ENCODE data around the gene PFKP. TPM values are rescaled to one million over a fixed set of nuclear protein-coding genes. Genes with fewer than 3 reads are reported as not detected.

Gene PFKP
- total RNA-seq, 1 donor from 2014 or later: 42.8 TPM

DNA sequence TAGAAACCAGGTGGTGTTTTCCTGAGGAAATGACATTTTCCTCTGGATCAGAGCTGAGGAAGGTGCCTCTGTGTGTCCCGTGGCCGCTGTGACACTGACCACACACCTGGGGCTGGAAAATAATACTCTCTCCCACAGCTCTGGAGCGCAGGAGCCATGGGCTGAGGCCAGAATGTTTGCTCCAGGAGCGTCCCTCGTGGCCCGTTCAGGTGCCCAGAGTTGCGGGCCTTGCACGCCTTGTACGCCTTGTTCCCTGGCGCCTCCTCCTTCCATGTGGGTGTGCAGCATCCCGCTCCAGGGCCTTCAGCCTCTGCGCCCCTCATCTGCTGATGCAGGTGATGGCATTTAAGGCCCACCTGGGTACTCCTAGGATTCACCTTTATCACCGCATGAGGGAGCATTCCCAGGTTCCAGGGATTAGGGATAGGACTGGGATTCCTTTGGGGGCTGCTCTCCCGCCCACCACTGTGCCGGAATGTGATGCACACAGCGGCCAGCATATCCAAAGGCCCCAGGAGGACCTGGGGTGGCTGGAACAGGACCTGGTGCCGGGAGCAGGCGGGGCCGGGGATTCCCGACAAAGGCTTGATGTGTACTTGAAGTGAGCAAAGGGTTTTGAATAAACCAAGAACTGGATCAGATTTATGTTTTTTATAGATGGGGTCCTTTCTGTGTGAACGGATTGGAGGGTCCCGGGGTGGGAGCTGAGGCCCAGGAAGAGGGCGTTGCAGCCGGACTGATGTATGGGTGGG is 61.2 kb downstream of the PFKP start:
- no peak for TF ChIP-seq CTCF (IDR thresholded peaks at IDR 0.05)
- Mint-ChIP-seq H3K27ac (no peak overlapping the region), H3K4me3 (no peak overlapping the region), H3K9me3 (peaks cover 3% of the 10 kb centered on the region), H3K27me3 (no peaks in the 10 kb centered on the region), H3K36me3 (ENCODE audit: low read depth) (peaks cover 78% of the 10 kb centered on the region), H3K4me1 (no peaks in the 10 kb centered on the region)
- CTCF ChIA-PET: no interaction called here
- ATAC-seq (ENCODE audit: low read depth): no peak
- no peak for DNase-seq
- POLR2A ChIA-PET: no interaction called here
- intact Hi-C loops (cut with micrococcal nuclease): no loop called here

DNA sequence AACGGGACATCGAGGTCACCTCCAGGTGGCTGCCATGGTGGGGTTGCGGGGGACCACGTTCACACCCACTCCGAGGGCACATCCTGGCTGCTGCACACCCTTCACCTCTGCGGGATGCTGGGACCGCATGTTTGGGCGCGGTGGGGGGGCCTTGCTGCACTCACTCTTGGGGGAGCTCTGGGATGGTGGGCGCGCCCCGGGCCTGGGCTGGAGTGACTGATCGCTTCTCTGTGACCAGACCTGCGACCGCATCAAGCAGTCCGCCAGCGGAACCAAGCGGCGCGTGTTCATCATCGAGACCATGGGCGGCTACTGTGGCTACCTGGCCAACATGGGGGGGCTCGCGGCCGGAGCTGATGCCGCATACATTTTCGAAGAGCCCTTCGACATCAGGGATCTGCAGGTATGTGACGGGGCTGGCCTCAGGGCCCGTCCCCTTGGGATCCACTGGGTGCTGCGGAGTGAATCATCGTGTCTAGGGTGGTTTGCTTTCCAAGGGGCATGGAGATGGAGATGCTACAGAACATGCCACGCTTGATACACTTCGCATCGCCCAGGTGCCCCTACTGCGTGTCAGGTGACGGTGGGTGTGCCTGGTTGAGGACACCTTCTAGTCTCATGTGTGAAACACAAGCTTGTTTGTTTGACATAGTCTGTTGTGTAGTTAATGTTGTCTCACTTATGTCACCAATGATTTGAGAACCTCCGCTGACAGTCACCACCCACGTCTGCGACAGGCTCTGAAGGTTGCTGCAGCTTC is 62.4 kb downstream of the PFKP start:
- H3K36me3 Mint-ChIP-seq (ENCODE audit: low read depth): peaks cover 82% of the 10 kb centered on the region
- ATAC-seq (ENCODE audit: low read depth): no peak

DNA sequence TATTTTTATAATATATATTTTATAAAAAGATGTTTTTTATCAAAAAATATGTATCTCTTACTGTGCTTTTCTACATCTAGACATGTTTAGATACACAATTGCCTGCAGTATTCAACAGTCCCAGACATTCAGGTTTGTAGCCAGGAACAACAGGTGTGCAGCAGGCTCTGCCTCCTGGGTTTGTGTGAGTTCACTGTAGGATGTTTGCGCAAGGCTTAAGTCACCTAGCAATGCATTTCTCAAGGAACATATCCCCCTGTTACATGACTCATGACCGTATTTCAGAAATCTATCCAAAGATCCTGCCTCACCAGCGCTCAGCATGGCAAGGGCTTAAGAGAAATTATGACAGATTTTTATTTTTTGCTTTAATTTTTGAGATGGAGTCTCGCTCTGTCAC is 63.8 kb downstream of the PFKP start:
- Mint-ChIP-seq H3K4me3 (no peak overlapping the region), H3K27ac (no peak overlapping the region), H3K4me1 (no peaks in the 10 kb centered on the region), H3K27me3 (no peaks in the 10 kb centered on the region), H3K36me3 (ENCODE audit: low read depth) (peaks cover 85% of the 10 kb centered on the region), H3K9me3 (peaks cover 3% of the 10 kb centered on the region)
- ATAC-seq (ENCODE audit: low read depth): no peak
- intact Hi-C loops (cut with micrococcal nuclease): no loop called here
- no peak for TF ChIP-seq CTCF (IDR thresholded peaks at IDR 0.05)
- ChIA-PET CTCF (no interaction called here), POLR2A (no interaction called here)
- DNase-seq: no peak

More for the DNA sequence above, 62.4 kb downstream of the PFKP start:
- no peak for TF ChIP-seq CTCF (IDR thresholded peaks at IDR 0.05)
- H3K4me3 Mint-ChIP-seq: no peak overlapping the region
- H3K4me1 Mint-ChIP-seq: no peaks in the 10 kb centered on the region
- H3K27me3 Mint-ChIP-seq: no peaks in the 10 kb centered on the region
- intact Hi-C loops (cut with micrococcal nuclease): no loop called here
- H3K9me3 Mint-ChIP-seq: peaks cover 3% of the 10 kb centered on the region
- CTCF ChIA-PET: interaction anchor here (0.5 kb wide), 1 partner anchor 1661 kb away, joined by 3 read pairs; no protein-coding TSS in a partner anchor
- no peak overlapping the region for H3K27ac Mint-ChIP-seq
- DNase-seq: no peak
- POLR2A ChIA-PET: no interaction called here

DNA sequence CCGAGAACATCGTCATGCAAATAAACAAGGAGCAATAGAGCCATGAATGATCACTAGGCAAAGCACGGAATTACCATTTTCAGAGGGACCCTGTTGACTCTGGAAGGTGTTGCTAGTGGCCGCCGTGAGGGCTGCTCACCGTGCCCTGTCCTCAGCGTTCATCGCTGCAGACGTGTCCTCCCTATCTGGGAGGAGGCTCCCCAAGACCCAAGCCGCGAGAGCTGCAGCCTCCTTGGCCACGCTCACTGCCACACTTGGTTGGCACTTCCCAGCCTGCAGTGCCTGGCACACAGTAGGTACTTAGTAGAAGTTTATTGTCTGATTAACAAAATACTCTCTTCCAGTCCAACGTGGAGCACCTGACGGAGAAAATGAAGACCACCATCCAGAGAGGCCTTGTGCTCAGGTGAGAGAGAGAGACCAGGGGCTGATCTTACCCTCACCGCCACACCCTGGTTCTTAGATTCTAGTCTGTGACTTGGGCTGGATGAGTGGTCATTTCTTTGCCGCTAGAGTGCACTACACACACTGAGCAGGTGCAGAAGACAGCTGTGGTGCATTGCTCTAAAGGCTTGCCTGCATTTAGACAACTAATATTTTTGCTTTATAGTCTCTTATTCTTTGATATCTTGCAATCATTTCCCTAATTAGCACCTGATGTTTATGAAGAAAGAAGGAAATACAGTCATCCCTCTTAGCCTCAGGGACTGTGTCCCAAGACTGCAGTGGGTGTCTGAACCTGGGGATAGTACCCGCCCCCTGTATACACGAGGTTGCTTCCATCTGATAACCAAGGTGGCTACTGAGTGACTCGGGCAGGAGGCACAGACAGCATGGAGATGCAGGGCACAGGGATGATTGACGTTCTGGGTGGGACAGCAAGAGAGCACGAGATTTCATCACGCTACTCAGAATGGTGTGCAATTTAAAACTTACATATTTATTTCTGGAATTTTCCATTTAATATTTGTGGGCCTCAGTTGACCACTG is 65.0 kb downstream of the PFKP start:
- peaks cover 3% of the 10 kb centered on the region for H3K9me3 Mint-ChIP-seq
- H3K27me3 Mint-ChIP-seq: no peaks in the 10 kb centered on the region
- H3K4me1 Mint-ChIP-seq: no peaks in the 10 kb centered on the region
- peaks cover 89% of the 10 kb centered on the region for H3K36me3 Mint-ChIP-seq (ENCODE audit: low read depth)
- ATAC-seq (ENCODE audit: low read depth): no peak
- intact Hi-C loops (cut with micrococcal nuclease): no loop called here
- TF ChIP-seq CTCF (IDR thresholded peaks at IDR 0.05): no peak
- ChIA-PET POLR2A (no interaction called here), CTCF (no interaction called here)
- no peak overlapping the region for H3K27ac Mint-ChIP-seq
- DNase-seq: no peak
- H3K4me3 Mint-ChIP-seq: no peak overlapping the region
